ENCODE measurements around the gene GUCY1A1.
"Not testable (repeated sequence)": the region's sequence is repeated elsewhere in the genome, so short reads cannot be mapped to it uniquely, and the experiment has no call there.

Gene GUCY1A1

GRCh38 chr4:155666344-155667221 is at the start of gene GUCY1A1:
Gene GUCY1A1 (plus strand): TSS chr4:155666848. CDS start chr4:155696868, 30,020 bp downstream.
- DNase-seq (ENCODE audit: low spot score): no peak

GRCh38 chr4:155617296-155617695 is 49.4 kb upstream of the GUCY1A1 start:
- no peak for DNase-seq (ENCODE audit: low spot score)

GRCh38 chr4:155618183-155618838 is 48.3 kb upstream of the GUCY1A1 start:
- no peak for DNase-seq (ENCODE audit: low spot score)

GRCh38 chr4:155620637-155621036 is 46.0 kb upstream of the GUCY1A1 start:
- no peak for DNase-seq (ENCODE audit: low spot score)

- DNase-seq (ENCODE audit: low spot score): no peak
These were observed 42.2 kb upstream of the GUCY1A1 start for GRCh38 chr4:155624478-155624877.

- no peak for DNase-seq (ENCODE audit: low spot score)
These were observed 40.1 kb upstream of the GUCY1A1 start for GRCh38 chr4:155626561-155626960.

GRCh38 chr4:155629183-155629825 is 37.3 kb upstream of the GUCY1A1 start:
- no peak for DNase-seq (ENCODE audit: low spot score)

GRCh38 chr4:155629956-155630355 is 36.7 kb upstream of the GUCY1A1 start:
- no peak for DNase-seq (ENCODE audit: low spot score)

GRCh38 chr4:155632310-155632840 is 34.3 kb upstream of the GUCY1A1 start:
- no peak for DNase-seq (ENCODE audit: low spot score)

- no peak for DNase-seq (ENCODE audit: low spot score)
These were observed 28.3 kb upstream of the GUCY1A1 start for GRCh38 chr4:155638195-155638965.

GRCh38 chr4:155639704-155640523 is 26.7 kb upstream of the GUCY1A1 start:
- peak; percentile 82 for DNase-seq (ENCODE audit: low spot score)

GRCh38 chr4:155640751-155641150 is 25.9 kb upstream of the GUCY1A1 start:
- DNase-seq (ENCODE audit: low spot score): no peak

GRCh38 chr4:155643087-155643486 is 23.6 kb upstream of the GUCY1A1 start:
- no peak for DNase-seq (ENCODE audit: low spot score)

- no peak for DNase-seq (ENCODE audit: low spot score)
These were observed 20.6 kb upstream of the GUCY1A1 start for GRCh38 chr4:155646001-155646400.

- DNase-seq (ENCODE audit: low spot score): not testable (repeated sequence)
These were observed 15.9 kb upstream of the GUCY1A1 start for GRCh38 chr4:155650785-155651184.

- DNase-seq (ENCODE audit: low spot score): no peak
These were observed 13.6 kb upstream of the GUCY1A1 start for GRCh38 chr4:155653052-155653451.

GRCh38 chr4:155656025-155656424 is 10.6 kb upstream of the GUCY1A1 start:
- no peak for DNase-seq (ENCODE audit: low spot score)

- no peak for DNase-seq (ENCODE audit: low spot score)
These were observed 9.5 kb upstream of the GUCY1A1 start for GRCh38 chr4:155657169-155657568.

GRCh38 chr4:155657985-155658680 is 8.5 kb upstream of the GUCY1A1 start:
- no peak for DNase-seq (ENCODE audit: low spot score)

GRCh38 chr4:155658681-155659064 is 8.0 kb upstream of the GUCY1A1 start:
- no peak for DNase-seq (ENCODE audit: low spot score)
